Astrocyte (in vitro differentiated cells and primary cell): ENCODE results near the gene MICAL3. TPM values are rescaled to one million over a fixed set of nuclear protein-coding genes. Genes with fewer than 3 reads are reported as not detected.

Experiments used
- DNase-seq: peaks from one replicate; pipeline ENCODE4 v3.0.0-alpha.2; 2010; ENCODE audit warnings: low read depth
- FAIRE-seq: peaks from 2 replicates; lab custom pipeline; 2011; peaks lifted over from hg19 to GRCh38; lab: Jason Lieb, UNC
- H2AFZ ChIP-seq: 2 replicates; pipeline ENCODE4 v1.6.0; 2012; ENCODE audit warnings: low read depth, low read length, inconsistent platforms
- H3K27ac ChIP-seq: 2 replicates; pipeline ENCODE4 v1.5.1; 2011; ENCODE audit warnings: low read depth, low read length, inconsistent platforms
- H3K27me3 ChIP-seq: 2 replicates; pipeline ENCODE4 v1.6.0; 2011; ENCODE audit warnings: low read length, inconsistent platforms; ENCODE audit not compliant: insufficient read depth
- H3K36me3 ChIP-seq: 2 replicates; pipeline ENCODE4 v1.5.1; 2011; ENCODE audit warnings: low read length, inconsistent platforms; ENCODE audit not compliant: insufficient read depth
- H3K4me1 ChIP-seq: 2 replicates; pipeline ENCODE4 v1.5.1; 2011; ENCODE audit warnings: low read length, inconsistent platforms; ENCODE audit not compliant: insufficient read depth
- H3K4me2 ChIP-seq: 2 replicates; pipeline ENCODE4 v1.6.0; 2012; ENCODE audit warnings: low read length, inconsistent platforms
- H3K4me3 ChIP-seq: 2 replicates; pipeline ENCODE4 v1.5.1; 2011; ENCODE audit warnings: low read depth, mild to moderate bottlenecking, low read length, inconsistent platforms; ENCODE audit not compliant: insufficient read depth
- H3K79me2 ChIP-seq: 2 replicates; pipeline ENCODE4 v1.6.0; 2012; ENCODE audit warnings: mild to moderate bottlenecking, low read length, inconsistent platforms; ENCODE audit not compliant: insufficient read depth
- H3K9ac ChIP-seq: 2 replicates; pipeline ENCODE4 v1.6.0; 2012; ENCODE audit warnings: mild to moderate bottlenecking, low read length, inconsistent platforms
- H3K9me3 ChIP-seq: 2 replicates; pipeline ENCODE4 v1.5.1; 2012; ENCODE audit warnings: low read depth, mild to moderate bottlenecking, low read length, inconsistent platforms; ENCODE audit not compliant: insufficient read depth
- H4K20me1 ChIP-seq: 2 replicates; pipeline ENCODE4 v1.6.0; 2012; ENCODE audit warnings: low read length, inconsistent platforms; ENCODE audit not compliant: insufficient read depth
- H3K27ac Mint-ChIP-seq: one replicate; pipeline ENCODE4 v1.8.0; 2021; ENCODE audit warnings: mild to moderate bottlenecking, mixed read lengths; ENCODE audit not compliant: unreplicated experiment
- H3K27me3 Mint-ChIP-seq: one replicate; pipeline ENCODE4 v1.8.0; 2021; ENCODE audit warnings: low read depth, mixed read lengths; ENCODE audit not compliant: unreplicated experiment
- H3K36me3 Mint-ChIP-seq: one replicate; pipeline ENCODE4 v1.8.0; 2021; ENCODE audit warnings: low read depth, mixed read lengths; ENCODE audit not compliant: unreplicated experiment
- H3K4me1 Mint-ChIP-seq: one replicate; pipeline ENCODE4 v1.8.0; 2021; ENCODE audit warnings: low read depth, mixed read lengths; ENCODE audit not compliant: unreplicated experiment
- H3K4me3 Mint-ChIP-seq: one replicate; pipeline ENCODE4 v1.8.0; 2021; ENCODE audit warnings: mild to moderate bottlenecking, moderate library complexity, mixed read lengths; ENCODE audit not compliant: unreplicated experiment
- H3K9me3 Mint-ChIP-seq: one replicate; pipeline ENCODE4 v1.8.0; 2021; ENCODE audit warnings: mild to moderate bottlenecking, mixed read lengths; ENCODE audit not compliant: unreplicated experiment
- CTCF ChIP-seq: IDR thresholded peaks from 2 replicates; pipeline ENCODE4 v1.5.1; 2011; ENCODE audit warnings: low read depth, mild to moderate bottlenecking, inconsistent platforms, low read length, moderate library complexity; ENCODE audit not compliant: insufficient read depth
- EZH2 ChIP-seq: IDR thresholded peaks from 2 replicates; pipeline ENCODE4 v1.6.1; 2012; ENCODE audit warnings: mild to moderate bottlenecking, low read length, inconsistent platforms; ENCODE audit not compliant: insufficient read depth
- total RNA-seq: library from RNA; stranded (reverse); gene quantifications from 2 replicates; pipeline ENCODE4 v1.2.1, GENCODE V29; 2021

MICAL3 gene
- total RNA-seq, 1 donor from 2014 or later = 113 TPM

GRCh38 chr22:17924735-17925364 is 99.5 kb downstream of the MICAL3 start:
- Mint-ChIP-seq H3K27ac (no peak overlapping the region), H3K4me1 (peaks cover 44% of the 10 kb centered on the region), H3K36me3 (peaks cover 6% of the 10 kb centered on the region), H3K4me3 (no peak overlapping the region), H3K27me3 (no peaks in the 10 kb centered on the region), H3K9me3 (no peaks in the 10 kb centered on the region)
- FAIRE-seq (no peak), DNase-seq (no peak)
- no peak overlapping the region for H3K4me2 ChIP-seq
- no peaks in the 10 kb centered on the region for H3K36me3 ChIP-seq
- no peaks in the 10 kb centered on the region for H3K9me3 ChIP-seq
- peaks cover 94% of the 10 kb centered on the region for H4K20me1 ChIP-seq
- H3K4me1 ChIP-seq = peaks cover 37% of the 10 kb centered on the region
- H3K27me3 ChIP-seq = no peaks in the 10 kb centered on the region
- H3K27ac ChIP-seq = no peak overlapping the region
- H3K79me2 ChIP-seq = peaks cover 72% of the 10 kb centered on the region
- TF ChIP-seq CTCF = no peak
- TF ChIP-seq EZH2 = no peak
- no peak overlapping the region for H3K9ac ChIP-seq
- H2AFZ ChIP-seq = no peak overlapping the region
- no peak overlapping the region for H3K4me3 ChIP-seq

DNA sequence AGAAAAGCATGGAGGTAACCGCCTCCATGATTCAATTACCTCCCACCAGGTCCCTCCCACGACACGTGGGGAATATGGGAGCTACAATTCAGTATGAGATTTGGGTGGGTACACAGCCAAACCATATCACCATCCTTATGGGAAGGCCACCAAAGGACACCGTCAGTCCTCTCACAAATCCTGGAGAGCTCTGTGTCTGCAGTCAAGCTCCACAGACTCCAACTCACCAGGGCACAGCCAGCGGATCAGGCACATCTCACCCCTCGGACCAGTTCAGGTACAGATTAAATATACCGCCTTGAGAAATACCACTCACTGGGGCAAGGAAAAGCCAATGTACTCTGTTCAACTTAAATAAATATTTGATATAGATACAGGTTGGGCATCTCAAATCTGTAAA is 100.3 kb downstream of the MICAL3 start:
- Histone ChIP-seq H3K9me3 (no peaks in the 10 kb centered on the region), H3K36me3 (no peaks in the 10 kb centered on the region), H3K27me3 (no peaks in the 10 kb centered on the region), H2AFZ (no peak overlapping the region), H3K27ac (no peak overlapping the region), H3K4me2 (peak overlapping the region; percentile 76), H3K4me1 (peaks cover 40% of the 10 kb centered on the region), H3K79me2 (peaks cover 74% of the 10 kb centered on the region), H4K20me1 (peaks cover 95% of the 10 kb centered on the region), H3K9ac (no peak overlapping the region), H3K4me3 (no peak overlapping the region)
- Mint-ChIP-seq H3K4me3 (no peak overlapping the region), H3K27me3 (no peaks in the 10 kb centered on the region), H3K36me3 (peaks cover 5% of the 10 kb centered on the region), H3K27ac (no peak overlapping the region), H3K4me1 (peaks cover 50% of the 10 kb centered on the region), H3K9me3 (no peaks in the 10 kb centered on the region)
- DNase-seq = no peak
- no peak for TF ChIP-seq EZH2
- TF ChIP-seq CTCF = no peak
- no peak for FAIRE-seq
